Endothelial cell of umbilical vein (primary cell): ENCODE results near the gene FTSJ3. TPM values are rescaled to one million over a fixed set of nuclear protein-coding genes. Genes with fewer than 3 reads are reported as not detected.

ENCODE experiments used
- BruUV-seq: library from RNA; stranded (reverse); fragments of 400-500 nt; replicated peaks from 2 replicates; lab custom pipeline; 2021; lab: Mats Ljungman, UMichigan
- CTCF ChIA-PET: fragments of 300-600, 350-600 bp; sonication (Branson Sonifier 250); formaldehyde crosslinking; loops from one replicate; lab custom pipeline; 2021; ENCODE audit warnings: antibody characterized with exemption, inconsistent platforms; lab: Charles Lee
- POLR2A ChIA-PET: fragments of 300-600, 350-600 bp; sonication (Branson Sonifier 250); formaldehyde crosslinking; loops from one replicate; lab custom pipeline; 2021; ENCODE audit warnings: antibody characterized with exemption, inconsistent platforms; lab: Charles Lee
- DNase-seq: peaks from one replicate; pipeline ENCODE4 v3.0.0-alpha.2; 2011; ENCODE audit warnings: low read depth, low spot score
- FAIRE-seq: peaks from 2 replicates; lab custom pipeline; 2011; peaks lifted over from hg19 to GRCh38; lab: Jason Lieb, UNC
- H2AFZ ChIP-seq: 2 replicates; pipeline ENCODE4 v1.6.0; 2012; ENCODE audit warnings: low read depth, low read length, control low read depth, inconsistent platforms
- H3K27ac ChIP-seq: 2 replicates; pipeline ENCODE4 v1.5.1; 2011; ENCODE audit warnings: low read depth, mild to moderate bottlenecking, control low read depth, low read length, moderate library complexity; ENCODE audit not compliant: insufficient read depth
- H3K27me3 ChIP-seq, 2 experiments: 2 replicates each; pipeline versions ENCODE4 v1.6.0 to v1.6.1; 2011; ENCODE audit warnings: low read length in 2 of 2, mixed read lengths in 1 of 2; ENCODE audit not compliant: control insufficient read depth in 2 of 2, insufficient read depth in 2 of 2
- H3K36me3 ChIP-seq, 2 experiments: 2 replicates in 1 of 2; 3 replicates in 1 of 2; pipeline ENCODE4 v1.5.1; 2011; ENCODE audit warnings: low read length in 2 of 2, mild to moderate bottlenecking in 1 of 2, moderate library complexity in 1 of 2; ENCODE audit not compliant: control insufficient read depth in 2 of 2, insufficient read depth in 2 of 2; ENCODE audit errors: extremely low read depth in 1 of 2
- H3K4me1 ChIP-seq: 3 replicates; pipeline ENCODE4 v1.5.1; 2011; ENCODE audit warnings: mild to moderate bottlenecking, low read length; ENCODE audit not compliant: control insufficient read depth, insufficient read depth; ENCODE audit errors: extremely low read depth
- H3K4me2 ChIP-seq: 2 replicates; pipeline ENCODE4 v1.6.1; 2011; ENCODE audit warnings: low read length, control low read depth, mixed read lengths; ENCODE audit not compliant: insufficient read depth
- H3K4me3 ChIP-seq, 3 experiments: fragments of 200-600 bp in 1 of 3; sonication (generic), shearing (Covaris generic) in 1 of 3; replicated peaks in 1 of 3; 2 replicates each; pipeline ENCODE4 v1.5.1; 2011 to 2016; ENCODE audit warnings: control low read depth in 3 of 3, low read length in 3 of 3, mild to moderate bottlenecking in 2 of 3, inconsistent platforms in 1 of 3, low read depth in 1 of 3, moderate library complexity in 1 of 3; ENCODE audit not compliant: insufficient read depth in 1 of 3
- H3K79me2 ChIP-seq: 2 replicates; pipeline ENCODE4 v1.6.0; 2012; ENCODE audit warnings: low read length, inconsistent platforms; ENCODE audit not compliant: control insufficient read depth, insufficient read depth
- H3K9ac ChIP-seq: replicated peaks from 2 replicates; pipeline ENCODE3; 2011; ENCODE audit warnings: low read length, control low read depth; ENCODE audit not compliant: insufficient read depth; ENCODE audit errors: extremely low read depth
- H3K9me1 ChIP-seq: replicated peaks from 3 replicates; pipeline ENCODE4 v1.6.0; 2011; ENCODE audit warnings: mild to moderate bottlenecking, low read length; ENCODE audit not compliant: control insufficient read depth, insufficient read depth; ENCODE audit errors: extremely low read depth
- H3K9me3 ChIP-seq: replicated peaks from 2 replicates; pipeline ENCODE4 v1.5.1; 2012; ENCODE audit warnings: low read length, inconsistent platforms; ENCODE audit not compliant: control insufficient read depth, insufficient read depth
- H4K20me1 ChIP-seq: replicated peaks from 2 replicates; pipeline ENCODE3; 2011; ENCODE audit warnings: mild to moderate bottlenecking, low read length; ENCODE audit not compliant: control insufficient read depth, insufficient read depth; ENCODE audit errors: extremely low read depth
- CTCF ChIP-seq, 2 donors: IDR thresholded peaks; 1 replicate in 1 of 2; 2 replicates in 1 of 2; pipeline ENCODE4 v1.5.1; 2011; ENCODE audit warnings: low read length in 2 of 2, mild to moderate bottlenecking in 2 of 2, moderate library complexity in 2 of 2, control low read depth in 1 of 2, inconsistent platforms in 1 of 2, low read depth in 1 of 2; ENCODE audit not compliant: insufficient read depth in 1 of 2; ENCODE audit errors: extremely low read depth in 1 of 2
- EZH2 ChIP-seq: IDR thresholded peaks from 2 replicates; pipeline ENCODE4 v1.6.1; 2012; ENCODE audit warnings: borderline replicate concordance, low read depth, mild to moderate bottlenecking, moderate library complexity, low read length, inconsistent platforms; ENCODE audit not compliant: severe bottlenecking
- FOS ChIP-seq: IDR thresholded peaks from 2 replicates; pipeline ENCODE4 v1.6.1; 2011; ENCODE audit warnings: mild to moderate bottlenecking, low read length, moderate library complexity, borderline replicate concordance; ENCODE audit not compliant: insufficient read depth
- GATA2 ChIP-seq: IDR thresholded peaks from 2 replicates; pipeline ENCODE4 v1.7.0; 2011; ENCODE audit warnings: low read depth, mild to moderate bottlenecking, moderate library complexity, mixed read lengths, low read length; ENCODE audit not compliant: insufficient read length, insufficient read depth
- JUN ChIP-seq: IDR thresholded peaks from 2 replicates; pipeline ENCODE4 v1.6.1; 2011; ENCODE audit warnings: borderline replicate concordance, low read depth; ENCODE audit not compliant: insufficient read length, insufficient read depth
- MAX ChIP-seq: IDR thresholded peaks from 2 replicates; pipeline ENCODE4 v1.6.1; 2011; ENCODE audit not compliant: insufficient read depth, insufficient read length
- MYC ChIP-seq: IDR thresholded peaks from one replicate; pipeline ENCODE4 v1.6.1; 2011; ENCODE audit warnings: mild to moderate bottlenecking, low read depth, low read length
- POLR2A ChIP-seq: IDR thresholded peaks from 2 replicates; pipeline ENCODE4 v1.6.1; 2012; ENCODE audit warnings: low read depth, mild to moderate bottlenecking, control low read depth, low read length
- POLR2AphosphoS5 ChIP-seq: IDR thresholded peaks from 2 replicates; pipeline ENCODE4 v1.6.1; 2012; ENCODE audit warnings: low read depth, mild to moderate bottlenecking, control low read depth, low read length, moderate library complexity; ENCODE audit not compliant: insufficient read depth
- dilution Hi-C: fragments of 300-500 bp; cut with MboI; formaldehyde crosslinking; loops from one replicate; pipeline ENCODE4 v1.15.0; 2019; ENCODE audit warnings: low sequenced_read_pairs; ENCODE audit not compliant: extremely low pct_ligation_motif_present
- intact Hi-C: fragments of 100-400 bp; cut with micrococcal nuclease; formaldehyde crosslinking; loops from one replicate; pipeline ENCODE4 v1.10.0; 2022
- polyA plus RNA-seq, 4 experiments: library from polyadenylated mRNA; depleted of rRNA in 3 of 4; stranded (reverse) in 3 of 4; unstranded in 1 of 4; fragments of >200 nt; gene quantifications; 2 replicates each; pipeline versions ENCODE4 v1.2.1 to v1.2.3, GENCODE V29; 2011 to 2012; ENCODE audit warnings: missing spikeins in 1 of 4
- total RNA-seq: library from RNA; stranded (reverse); gene quantifications from 2 replicates; pipeline ENCODE4 v1.2.3, GENCODE V29; 2021

Gene FTSJ3
- total and polyA plus RNA-seq, 2 donors (not counting 3 experiments of a cell fraction or from before 2014, with no cell fraction given) = 42.1 to 60.2 TPM

GRCh38 chr17:63786117-63786516 is 41.3 kb downstream of the FTSJ3 start:
- TF ChIP-seq GATA2 (no peak), POLR2AphosphoS5 (no peak), EZH2 (no peak), CTCF (IDR thresholded peaks at IDR 0.05; ENCODE audit: extremely low read depth in 1 of 2, insufficient read depth in 1 of 2, low read depth in 1 of 2, low read length in 2 of 2) (no peak), MAX (no peak), MYC (no peak), POLR2A (no peak), FOS (no peak), JUN (no peak)
- Histone ChIP-seq H3K9ac (no peak overlapping the region), H3K4me2 (no peak overlapping the region), H4K20me1 (peaks cover 10% of the 10 kb centered on the region), H3K4me1 (peaks cover 4% of the 10 kb centered on the region), H3K9me1 (no peaks in the 10 kb centered on the region), H3K4me3 (no peak overlapping the region), H3K36me3 (peaks cover 6 to 12% of the 10 kb centered on the region in 2 experiments), H3K27ac (no peak overlapping the region), H3K79me2 (peaks cover 73% of the 10 kb centered on the region), H2AFZ (no peak overlapping the region), H3K9me3 (no peaks in the 10 kb centered on the region), H3K27me3 (no peaks in the 10 kb centered on the region)
- FAIRE-seq (peak; percentile 37), DNase-seq (no peak)
- dilution Hi-C loops = no loop called here
- POLR2A ChIA-PET = no interaction called here
- intact Hi-C loops = no loop called here
- BruUV-seq = no TSS peak
- CTCF ChIA-PET = interaction anchor here (0.6 to 1.3 kb wide), 2 partner anchors 88 to 360 kb away, joined by 3 to 5 read pairs; no protein-coding TSS in a partner anchor
